Nephron (organoid): ENCODE results near the gene BGLAP.

ENCODE experiments used
- H3K27ac Mint-ChIP-seq, 3 experiments: 2 replicates each; pipeline ENCODE4 v1.8.0; 2020; ENCODE audit warnings: mixed read lengths in 3 of 3, mild to moderate bottlenecking in 2 of 3, moderate library complexity in 1 of 3
- H3K27me3 Mint-ChIP-seq: 2 replicates; pipeline ENCODE4 v1.8.0; 2021; ENCODE audit warnings: low read depth, mild to moderate bottlenecking, moderate library complexity, mixed read lengths
- H3K36me3 Mint-ChIP-seq: 2 replicates; pipeline ENCODE4 v1.8.0; 2020; ENCODE audit warnings: low read depth, mixed read lengths
- H3K4me1 Mint-ChIP-seq: 2 replicates; pipeline ENCODE4 v1.8.0; 2020; ENCODE audit warnings: mixed read lengths
- H3K4me3 Mint-ChIP-seq, 3 experiments: 2 replicates each; pipeline ENCODE4 v1.8.0; 2020; ENCODE audit warnings: mild to moderate bottlenecking in 3 of 3, mixed read lengths in 3 of 3, moderate library complexity in 2 of 3
- H3K9me3 Mint-ChIP-seq: 2 replicates; pipeline ENCODE4 v1.8.0; 2020; ENCODE audit warnings: mixed read lengths
- CTCF ChIP-seq, 3 experiments: fragments of 200-600 bp; sonication (generic); IDR thresholded peaks; one replicate each; pipeline ENCODE4 v1.5.0; 2021; ENCODE audit warnings: antibody characterized with exemption in 3 of 3; ENCODE audit not compliant: unreplicated experiment in 3 of 3

Gene BGLAP

GRCh38 chr1:156241311-156241811 lies 623 bp upstream of the BGLAP start:
- Mint-ChIP-seq H3K27ac (no peak overlapping the region), H3K4me1 (no peaks in the 10 kb centered on the region), H3K9me3 (no peaks in the 10 kb centered on the region), H3K27me3 (no peaks in the 10 kb centered on the region), H3K36me3 (peaks cover 33% of the 10 kb centered on the region), H3K4me3 (no peak overlapping the region)
- no peak for TF ChIP-seq CTCF (IDR thresholded peaks at IDR 0.05; ENCODE audit: unreplicated experiment in 3 of 3)

- H3K27me3 Mint-ChIP-seq, result no peaks in the 10 kb centered on the region
- no peak overlapping the region for H3K4me3 Mint-ChIP-seq
- H3K27ac Mint-ChIP-seq, result no peak overlapping the region
- TF ChIP-seq CTCF (IDR thresholded peaks at IDR 0.05; ENCODE audit: unreplicated experiment in 3 of 3), result no peak
- H3K4me1 Mint-ChIP-seq, result no peaks in the 10 kb centered on the region
- peaks cover 23% of the 10 kb centered on the region for H3K36me3 Mint-ChIP-seq
- H3K9me3 Mint-ChIP-seq, result no peaks in the 10 kb centered on the region
Observed at GRCh38 chr1:156242738-156243137, 754 bp downstream of the BGLAP start.

GRCh38 chr1:156244126-156244525 lies 2.1 kb downstream of the BGLAP start:
- Mint-ChIP-seq H3K36me3 (peaks cover 11% of the 10 kb centered on the region), H3K27me3 (no peaks in the 10 kb centered on the region), H3K4me3 (no peak overlapping the region), H3K27ac (no peak overlapping the region), H3K9me3 (no peaks in the 10 kb centered on the region), H3K4me1 (no peaks in the 10 kb centered on the region)
- TF ChIP-seq CTCF (IDR thresholded peaks at IDR 0.05; ENCODE audit: unreplicated experiment in 3 of 3), result no peak

- Mint-ChIP-seq H3K27me3 (no peaks in the 10 kb centered on the region), H3K4me1 (no peaks in the 10 kb centered on the region), H3K27ac (no peak overlapping the region), H3K9me3 (no peaks in the 10 kb centered on the region), H3K36me3 (peaks cover 7% of the 10 kb centered on the region), H3K4me3 (no peak overlapping the region)
- no peak for TF ChIP-seq CTCF (IDR thresholded peaks at IDR 0.05; ENCODE audit: unreplicated experiment in 3 of 3)
Observed at GRCh38 chr1:156244712-156245111, 2.7 kb downstream of the BGLAP start.

GRCh38 chr1:156245451-156246232 lies 3.7 kb downstream of the BGLAP start:
- no peak for TF ChIP-seq CTCF (IDR thresholded peaks at IDR 0.05; ENCODE audit: unreplicated experiment in 3 of 3)
- Mint-ChIP-seq H3K27ac (no peak overlapping the region), H3K27me3 (no peaks in the 10 kb centered on the region), H3K36me3 (peaks cover 6% of the 10 kb centered on the region), H3K4me1 (no peaks in the 10 kb centered on the region), H3K4me3 (no peak overlapping the region), H3K9me3 (no peaks in the 10 kb centered on the region)

- H3K36me3 Mint-ChIP-seq, result peaks cover 6% of the 10 kb centered on the region
- H3K4me1 Mint-ChIP-seq, result no peaks in the 10 kb centered on the region
- H3K9me3 Mint-ChIP-seq, result no peaks in the 10 kb centered on the region
- no peak for TF ChIP-seq CTCF (IDR thresholded peaks at IDR 0.05; ENCODE audit: unreplicated experiment in 3 of 3)
- no peaks in the 10 kb centered on the region for H3K27me3 Mint-ChIP-seq
- no peak overlapping the region for H3K4me3 Mint-ChIP-seq
- no peak overlapping the region for H3K27ac Mint-ChIP-seq
Observed at GRCh38 chr1:156246241-156246780, 4.3 kb downstream of the BGLAP start.
